Endothelial cell (in vitro differentiated cells): Measurements from ENCODE around the gene PCGF3. TPM values are rescaled to one million over a fixed set of nuclear protein-coding genes. Genes with fewer than 3 reads are reported as not detected.
"Not testable (repeated sequence)": the region's sequence is repeated elsewhere in the genome, so short reads cannot be mapped to it uniquely, and the experiment has no call there.

Source experiments
- DNase-seq: peaks from one replicate; pipeline ENCODE4 v3.0.0; 2021; ENCODE audit warnings: low spot score
- H3K27ac Mint-ChIP-seq: one replicate; pipeline ENCODE4 v1.8.0; 2021; ENCODE audit warnings: mixed read lengths, inconsistent platforms; ENCODE audit not compliant: unreplicated experiment
- H3K27me3 Mint-ChIP-seq: one replicate; pipeline ENCODE4 v1.8.0; 2021; ENCODE audit warnings: mild to moderate bottlenecking, moderate library complexity, mixed read lengths, inconsistent platforms; ENCODE audit not compliant: unreplicated experiment
- H3K36me3 Mint-ChIP-seq: one replicate; pipeline ENCODE4 v1.8.0; 2021; ENCODE audit warnings: mild to moderate bottlenecking, low read depth, mixed read lengths, inconsistent platforms; ENCODE audit not compliant: unreplicated experiment
- H3K4me1 Mint-ChIP-seq: one replicate; pipeline ENCODE4 v1.8.0; 2021; ENCODE audit warnings: mild to moderate bottlenecking, mixed read lengths, inconsistent platforms; ENCODE audit not compliant: unreplicated experiment
- H3K4me3 Mint-ChIP-seq: one replicate; pipeline ENCODE4 v1.8.0; 2021; ENCODE audit warnings: mild to moderate bottlenecking, mixed read lengths, inconsistent platforms; ENCODE audit not compliant: unreplicated experiment
- H3K9me3 Mint-ChIP-seq: one replicate; pipeline ENCODE4 v1.8.0; 2021; ENCODE audit warnings: mixed read lengths, inconsistent platforms; ENCODE audit not compliant: unreplicated experiment
- CTCF ChIP-seq: fragments of 200-600 bp; sonication (generic); IDR thresholded peaks from one replicate; pipeline ENCODE4 v1.5.0; 2021; ENCODE audit warnings: antibody characterized with exemption; ENCODE audit not compliant: unreplicated experiment
- total RNA-seq: library from RNA; stranded (reverse); fragmentation: NEBNext Ultra II Directional; extraction: Animal tissue kit (Norgen Biotek cat#: 25700); gene quantifications from one replicate; pipeline ENCODE4 v1.2.1, GENCODE V29; 2021; ENCODE audit not compliant: unreplicated experiment

The PCGF3 gene
- total RNA-seq, 1 donor from 2014 or later = 84.5 TPM

- TF ChIP-seq CTCF = no peak
- no peak for DNase-seq
- Mint-ChIP-seq H3K36me3 (no peaks in the 10 kb centered on the region), H3K27ac (no peak overlapping the region), H3K4me1 (no peaks in the 10 kb centered on the region), H3K4me3 (no peak overlapping the region), H3K9me3 (no peaks in the 10 kb centered on the region), H3K27me3 (peaks cover 2% of the 10 kb centered on the region)
These were observed 99.2 kb downstream of the PCGF3 start for GRCh38 chr4:804804-805203.

GRCh38 chr4:806979-807378 lies 101.3 kb downstream of the PCGF3 start:
- not testable (repeated sequence) for H3K36me3 Mint-ChIP-seq, H3K4me1 Mint-ChIP-seq, H3K9me3 Mint-ChIP-seq, H3K4me3 Mint-ChIP-seq, H3K27ac Mint-ChIP-seq, DNase-seq, H3K27me3 Mint-ChIP-seq

- Mint-ChIP-seq H3K4me1 (no peaks in the 10 kb centered on the region), H3K27me3 (no peaks in the 10 kb centered on the region), H3K4me3 (no peak overlapping the region), H3K9me3 (no peaks in the 10 kb centered on the region), H3K27ac (no peak overlapping the region), H3K36me3 (no peaks in the 10 kb centered on the region)
- TF ChIP-seq CTCF = no peak
- DNase-seq = no peak
These were observed 102.2 kb downstream of the PCGF3 start for GRCh38 chr4:807792-808191.

- Mint-ChIP-seq H3K9me3 (no peaks in the 10 kb centered on the region), H3K4me3 (no peak overlapping the region), H3K27me3 (no peaks in the 10 kb centered on the region), H3K36me3 (no peaks in the 10 kb centered on the region), H3K27ac (no peak overlapping the region), H3K4me1 (no peaks in the 10 kb centered on the region)
- TF ChIP-seq CTCF = no peak
- no peak for DNase-seq
These were observed 103.4 kb downstream of the PCGF3 start for GRCh38 chr4:808860-809570.

GRCh38 chr4:813900-814299 lies 108.3 kb downstream of the PCGF3 start:
- no peak overlapping the region for H3K27ac Mint-ChIP-seq
- no peak overlapping the region for H3K4me3 Mint-ChIP-seq
- no peaks in the 10 kb centered on the region for H3K4me1 Mint-ChIP-seq
- DNase-seq = no peak
- H3K27me3 Mint-ChIP-seq = peaks cover 4% of the 10 kb centered on the region
- TF ChIP-seq CTCF = no peak
- no peaks in the 10 kb centered on the region for H3K9me3 Mint-ChIP-seq
- H3K36me3 Mint-ChIP-seq = no peaks in the 10 kb centered on the region
